ENCODE results near the gene MYO7B.

GRCh38 chr2:127590386-127591190 is 55.1 kb downstream of the MYO7B start:
- TF ChIP-seq CTCF (IDR thresholded peaks at IDR 0.05), result no peak
- TF ChIP-seq POLR2A (IDR thresholded peaks at IDR 0.05), result no peak

Measured in uterus (tissue), 2 donors.